ENCODE measurements around the gene TTC14.

DNA sequence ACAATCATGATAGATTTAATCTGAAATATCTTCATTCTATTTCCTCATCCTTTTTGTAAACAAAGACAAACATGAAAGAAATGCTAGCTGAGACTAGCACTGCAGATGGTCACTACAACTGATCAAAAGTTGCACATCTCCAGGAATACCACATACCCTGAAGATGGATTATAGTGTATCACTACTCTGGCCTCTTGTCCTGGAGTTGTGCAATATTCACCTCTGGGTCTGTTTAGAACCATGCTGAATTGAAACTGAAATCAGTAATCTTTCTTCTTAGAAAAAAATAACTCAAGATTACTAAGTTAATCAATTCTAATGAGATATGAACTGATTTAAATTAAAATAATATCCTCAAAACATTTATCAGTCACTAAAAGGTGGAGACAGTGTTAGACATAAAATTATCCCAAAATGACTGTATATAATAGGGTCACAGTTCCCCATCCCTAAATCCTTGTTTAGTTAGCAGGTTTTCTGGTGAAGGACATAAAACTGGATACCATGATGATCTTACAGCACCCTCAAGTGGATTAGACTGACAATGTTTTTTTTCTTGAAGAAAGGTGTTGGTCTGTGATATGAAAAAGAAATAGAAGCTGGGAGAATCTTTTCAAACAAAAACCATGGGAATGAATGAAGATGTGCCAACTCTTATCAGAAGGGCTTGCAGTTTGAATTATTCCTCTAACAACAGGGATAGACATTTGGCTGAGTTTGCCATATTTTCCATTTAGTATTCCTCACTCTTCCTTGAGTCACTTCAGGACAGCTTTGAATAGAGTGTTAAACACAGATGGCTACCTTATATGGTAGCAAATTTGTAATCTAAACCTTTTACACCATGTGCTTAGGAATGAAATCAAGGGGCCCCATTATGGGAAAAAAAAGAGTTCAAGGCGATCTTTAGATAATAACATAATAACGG lies 7.1 kb upstream of the TTC14 start:
- no peak for TF ChIP-seq ZFP3 (CRISPR knock-in tag; IDR thresholded peaks at IDR 0.05)
- no peak for TF ChIP-seq PATZ1 (CRISPR knock-in tag; IDR thresholded peaks at IDR 0.05; ENCODE audit: borderline replicate concordance)
- no peak for TF ChIP-seq ZC3H10 (CRISPR knock-in tag; IDR thresholded peaks at IDR 0.05)
- TF ChIP-seq, protein P1, sequence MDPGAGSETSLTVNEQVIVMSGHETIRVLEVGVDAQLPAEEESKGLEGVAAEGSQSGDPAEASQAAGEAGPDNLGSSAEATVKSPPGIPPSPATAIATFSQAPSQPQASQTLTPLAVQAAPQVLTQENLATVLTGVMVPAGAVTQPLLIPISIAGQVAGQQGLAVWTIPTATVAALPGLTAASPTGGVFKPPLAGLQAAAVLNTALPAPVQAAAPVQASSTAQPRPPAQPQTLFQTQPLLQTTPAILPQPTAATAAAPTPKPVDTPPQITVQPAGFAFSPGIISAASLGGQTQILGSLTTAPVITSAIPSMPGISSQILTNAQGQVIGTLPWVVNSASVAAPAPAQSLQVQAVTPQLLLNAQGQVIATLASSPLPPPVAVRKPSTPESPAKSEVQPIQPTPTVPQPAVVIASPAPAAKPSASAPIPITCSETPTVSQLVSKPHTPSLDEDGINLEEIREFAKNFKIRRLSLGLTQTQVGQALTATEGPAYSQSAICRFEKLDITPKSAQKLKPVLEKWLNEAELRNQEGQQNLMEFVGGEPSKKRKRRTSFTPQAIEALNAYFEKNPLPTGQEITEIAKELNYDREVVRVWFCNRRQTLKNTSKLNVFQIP (CRISPR knock-in tag; IDR thresholded peaks at IDR 0.05; ENCODE audit: borderline replicate concordance, low read depth): no peak
- TF ChIP-seq ZNF70 (CRISPR knock-in tag; IDR thresholded peaks at IDR 0.05): no peak
- TF ChIP-seq, protein P2, sequence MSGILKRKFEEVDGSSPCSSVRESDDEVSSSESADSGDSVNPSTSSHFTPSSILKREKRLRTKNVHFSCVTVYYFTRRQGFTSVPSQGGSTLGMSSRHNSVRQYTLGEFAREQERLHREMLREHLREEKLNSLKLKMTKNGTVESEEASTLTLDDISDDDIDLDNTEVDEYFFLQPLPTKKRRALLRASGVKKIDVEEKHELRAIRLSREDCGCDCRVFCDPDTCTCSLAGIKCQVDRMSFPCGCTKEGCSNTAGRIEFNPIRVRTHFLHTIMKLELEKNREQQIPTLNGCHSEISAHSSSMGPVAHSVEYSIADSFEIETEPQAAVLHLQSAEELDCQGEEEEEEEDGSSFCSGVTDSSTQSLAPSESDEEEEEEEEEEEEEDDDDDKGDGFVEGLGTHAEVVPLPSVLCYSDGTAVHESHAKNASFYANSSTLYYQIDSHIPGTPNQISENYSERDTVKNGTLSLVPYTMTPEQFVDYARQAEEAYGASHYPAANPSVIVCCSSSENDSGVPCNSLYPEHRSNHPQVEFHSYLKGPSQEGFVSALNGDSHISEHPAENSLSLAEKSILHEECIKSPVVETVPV (CRISPR knock-in tag; IDR thresholded peaks at IDR 0.05): no peak
- TF ChIP-seq RARB (CRISPR knock-in tag; IDR thresholded peaks at IDR 0.05): no peak
- no peak for TF ChIP-seq ARNTL (CRISPR knock-in tag; IDR thresholded peaks at IDR 0.05; ENCODE audit: borderline replicate concordance, low read depth)
- no peak for TF ChIP-seq TOX (CRISPR knock-in tag; IDR thresholded peaks at IDR 0.05; ENCODE audit: borderline replicate concordance)
- no peak for TF ChIP-seq PPARA (CRISPR knock-in tag; IDR thresholded peaks at IDR 0.05; ENCODE audit: borderline replicate concordance)
- TF ChIP-seq TCF4 (CRISPR knock-in tag; IDR thresholded peaks at IDR 0.05; ENCODE audit: borderline replicate concordance): no peak
- no peak for TF ChIP-seq ESRRG (CRISPR knock-in tag; IDR thresholded peaks at IDR 0.05)
- no peak for TF ChIP-seq BACH2 (CRISPR knock-in tag; IDR thresholded peaks at IDR 0.05; ENCODE audit: borderline replicate concordance)
